SU-DHL-6 (cell line): ENCODE measurements around the gene STX8.

Source experiments
- H2AFZ ChIP-seq: fragments of 200-600 bp; sonication (generic); 2 replicates; pipeline ENCODE4 v1.6.1; 2014; ENCODE audit warnings: low read depth, mild to moderate bottlenecking, moderate library complexity, mixed read lengths, antibody characterized with exemption, low read length; ENCODE audit not compliant: severe bottlenecking
- H3F3A ChIP-seq: fragments of 200-600 bp; shearing (Covaris generic); 2 replicates; pipeline ENCODE4 v1.6.0; 2016; ENCODE audit warnings: antibody characterized with exemption, mild to moderate bottlenecking; ENCODE audit not compliant: insufficient read depth
- H3K27ac ChIP-seq: fragments of 200-600 bp; sonication (generic); 2 replicates; pipeline ENCODE4 v1.5.1; 2016; ENCODE audit warnings: low read depth, mild to moderate bottlenecking, low read length, moderate library complexity, mixed read lengths
- H3K27me3 ChIP-seq: fragments of 200-600 bp; sonication (generic), shearing (Covaris generic); 2 replicates; pipeline ENCODE4 v1.6.0; 2014; ENCODE audit warnings: mild to moderate bottlenecking, low read length
- H3K36me3 ChIP-seq: fragments of 200-600 bp; sonication (generic); 2 replicates; pipeline ENCODE4 v1.6.1; 2014; ENCODE audit warnings: mild to moderate bottlenecking, low read length, mixed read lengths
- H3K4me2 ChIP-seq: fragments of 300-600, 200-600 bp; shearing (Covaris generic), sonication (generic); 2 replicates; pipeline ENCODE4 v1.6.0; 2014; ENCODE audit warnings: low read length, low read depth, mild to moderate bottlenecking; ENCODE audit not compliant: poor library complexity, severe bottlenecking
- H3K4me3 ChIP-seq: fragments of 200-600 bp; sonication (generic); 2 replicates; pipeline ENCODE4 v1.5.1; 2014; ENCODE audit warnings: antibody characterized with exemption, low read length, mild to moderate bottlenecking, mixed read lengths; ENCODE audit not compliant: insufficient read depth, poor library complexity, severe bottlenecking
- H3K79me2 ChIP-seq: fragments of 200-600 bp; sonication (generic); 2 replicates; pipeline ENCODE4 v1.6.1; 2014; ENCODE audit warnings: mild to moderate bottlenecking, low read length, moderate library complexity; ENCODE audit not compliant: insufficient read depth
- H3K9ac ChIP-seq: fragments of 200-600 bp; sonication (generic); 2 replicates; pipeline ENCODE4 v1.7.0; 2014; ENCODE audit warnings: mild to moderate bottlenecking, low read length
- H3K9me2 ChIP-seq: fragments of 200-600 bp; sonication (generic); replicated peaks from 2 replicates; pipeline ENCODE4 v1.6.1; 2014; ENCODE audit warnings: low read length; ENCODE audit not compliant: insufficient read depth
- H3K9me3 ChIP-seq: fragments of 200-600 bp; sonication (generic); 2 replicates; pipeline ENCODE4 v1.6.1; 2014; ENCODE audit warnings: low read length, mixed read lengths; ENCODE audit not compliant: insufficient read depth
- H4K20me1 ChIP-seq: fragments of 200-600 bp; sonication (generic); 2 replicates; pipeline ENCODE4 v1.6.1; 2014; ENCODE audit warnings: low read depth, mild to moderate bottlenecking, antibody characterized with exemption, low read length, moderate library complexity, mixed read lengths
- EZH2phosphoT487 ChIP-seq: fragments of 200-600 bp; sonication (generic), shearing (Covaris generic); conservative IDR thresholded peaks from 2 replicates; pipeline ENCODE4 v1.6.1; 2018; ENCODE audit warnings: mild to moderate bottlenecking, antibody characterized with exemption, low read length, moderate library complexity, mixed read lengths
- TF ChIP-seq, protein P1 (sequence below): fragments of 200-600 bp; sonication (generic); IDR thresholded peaks from one replicate; pipeline ENCODE4 v1.5.1; 2017; ENCODE audit warnings: antibody characterized with exemption, mild to moderate bottlenecking, low read length, moderate library complexity; ENCODE audit not compliant: insufficient read depth, poor library complexity, severe bottlenecking

STX8 gene

GRCh38 chr17:9298135-9298534 is 277.5 kb downstream of the STX8 start:
- H2AFZ ChIP-seq, result no peak overlapping the region
- H3K79me2 ChIP-seq, result no peaks in the 10 kb centered on the region
- no peak overlapping the region for H3K4me3 ChIP-seq

GRCh38 chr17:9294661-9295210 is 280.9 kb downstream of the STX8 start:
- H3K4me3 ChIP-seq, result no peak overlapping the region
- H2AFZ ChIP-seq, result no peak overlapping the region
- H3K4me2 ChIP-seq, result no peak overlapping the region
- H3K36me3 ChIP-seq, result no peaks in the 10 kb centered on the region
- no peaks in the 10 kb centered on the region for H3F3A ChIP-seq
- H3K27ac ChIP-seq, result no peak overlapping the region
- no peaks in the 10 kb centered on the region for H3K9me2 ChIP-seq
- H3K79me2 ChIP-seq, result no peaks in the 10 kb centered on the region
- no peak for TF ChIP-seq EZH2phosphoT487
- TF ChIP-seq, protein P1, sequence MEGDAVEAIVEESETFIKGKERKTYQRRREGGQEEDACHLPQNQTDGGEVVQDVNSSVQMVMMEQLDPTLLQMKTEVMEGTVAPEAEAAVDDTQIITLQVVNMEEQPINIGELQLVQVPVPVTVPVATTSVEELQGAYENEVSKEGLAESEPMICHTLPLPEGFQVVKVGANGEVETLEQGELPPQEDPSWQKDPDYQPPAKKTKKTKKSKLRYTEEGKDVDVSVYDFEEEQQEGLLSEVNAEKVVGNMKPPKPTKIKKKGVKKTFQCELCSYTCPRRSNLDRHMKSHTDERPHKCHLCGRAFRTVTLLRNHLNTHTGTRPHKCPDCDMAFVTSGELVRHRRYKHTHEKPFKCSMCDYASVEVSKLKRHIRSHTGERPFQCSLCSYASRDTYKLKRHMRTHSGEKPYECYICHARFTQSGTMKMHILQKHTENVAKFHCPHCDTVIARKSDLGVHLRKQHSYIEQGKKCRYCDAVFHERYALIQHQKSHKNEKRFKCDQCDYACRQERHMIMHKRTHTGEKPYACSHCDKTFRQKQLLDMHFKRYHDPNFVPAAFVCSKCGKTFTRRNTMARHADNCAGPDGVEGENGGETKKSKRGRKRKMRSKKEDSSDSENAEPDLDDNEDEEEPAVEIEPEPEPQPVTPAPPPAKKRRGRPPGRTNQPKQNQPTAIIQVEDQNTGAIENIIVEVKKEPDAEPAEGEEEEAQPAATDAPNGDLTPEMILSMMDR, result no peak
- no peaks in the 10 kb centered on the region for H4K20me1 ChIP-seq
- no peaks in the 10 kb centered on the region for H3K27me3 ChIP-seq
- no peak overlapping the region for H3K9ac ChIP-seq
- H3K9me3 ChIP-seq, result no peaks in the 10 kb centered on the region

More at GRCh38 chr17:9298135-9298534, 277.5 kb downstream of the STX8 start:
- no peak overlapping the region for H3K4me2 ChIP-seq
- H3K27ac ChIP-seq, result no peak overlapping the region
- no peak overlapping the region for H3K9ac ChIP-seq
- H3K9me2 ChIP-seq, result no peaks in the 10 kb centered on the region
- no peaks in the 10 kb centered on the region for H4K20me1 ChIP-seq
- H3K27me3 ChIP-seq, result no peaks in the 10 kb centered on the region
- TF ChIP-seq, protein P1, result no peak
- TF ChIP-seq EZH2phosphoT487, result no peak
- H3K36me3 ChIP-seq, result no peaks in the 10 kb centered on the region
- no peaks in the 10 kb centered on the region for H3F3A ChIP-seq
- H3K9me3 ChIP-seq, result no peaks in the 10 kb centered on the region

- no peaks in the 10 kb centered on the region for H3K9me3 ChIP-seq
- no peaks in the 10 kb centered on the region for H3K27me3 ChIP-seq
- no peaks in the 10 kb centered on the region for H3K9me2 ChIP-seq
- H3K27ac ChIP-seq, result no peak overlapping the region
- TF ChIP-seq, protein P1, result peak; percentile 2
- no peak for TF ChIP-seq EZH2phosphoT487
- no peaks in the 10 kb centered on the region for H3F3A ChIP-seq
- H3K4me2 ChIP-seq, result no peak overlapping the region
- no peak overlapping the region for H3K4me3 ChIP-seq
- no peak overlapping the region for H3K9ac ChIP-seq
- H3K79me2 ChIP-seq, result no peaks in the 10 kb centered on the region
- no peak overlapping the region for H2AFZ ChIP-seq
- H3K36me3 ChIP-seq, result no peaks in the 10 kb centered on the region
- H4K20me1 ChIP-seq, result no peaks in the 10 kb centered on the region
Observed at GRCh38 chr17:9292561-9292941, 283.1 kb downstream of the STX8 start.
